Measurements from ENCODE around the gene OSBPL6.
"Not testable (repeated sequence)": the region's sequence is repeated elsewhere in the genome, so short reads cannot be mapped to it uniquely, and the experiment has no call there.

Gene OSBPL6

DNA sequence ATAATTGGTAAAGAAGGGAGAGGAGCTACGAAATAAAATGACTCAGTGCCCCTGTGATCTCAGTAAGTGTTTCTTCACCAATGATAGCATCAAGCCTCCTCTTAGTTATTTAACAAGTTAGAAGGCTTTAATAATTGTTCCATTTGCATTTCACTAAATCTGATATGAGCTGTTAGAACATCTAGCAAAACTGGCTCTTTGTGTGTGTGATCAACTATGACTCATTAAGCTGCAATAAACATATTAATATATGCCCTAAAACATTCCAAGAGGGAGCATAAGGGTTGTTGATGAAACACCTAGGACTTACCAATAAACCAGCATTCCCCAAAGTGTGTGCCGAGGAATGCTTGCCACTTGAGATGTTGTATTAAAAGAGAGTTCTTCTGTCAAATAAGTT, 115.2 kb downstream of the OSBPL6 start:
- no peak for DNase-seq

DNA sequence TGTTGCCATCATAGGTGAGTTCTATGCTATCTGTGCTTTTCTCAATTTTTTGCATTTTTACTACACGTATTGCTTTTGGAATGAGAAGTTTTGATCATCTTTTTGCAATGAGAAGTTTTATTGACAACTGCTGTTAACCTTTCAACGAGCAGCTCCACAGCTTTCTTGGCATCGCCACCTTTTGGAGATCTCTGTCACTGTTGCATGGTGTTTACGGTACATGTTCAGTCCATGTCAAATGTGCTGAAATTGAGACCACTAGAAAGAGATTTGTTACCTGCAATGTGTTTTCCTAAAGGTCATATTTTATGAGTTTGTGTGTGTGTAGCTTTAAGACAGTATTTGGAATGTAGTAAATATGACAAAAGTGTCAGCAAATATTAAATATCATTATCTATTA, 120.8 kb downstream of the OSBPL6 start:
- DNase-seq, result no peak

DNA sequence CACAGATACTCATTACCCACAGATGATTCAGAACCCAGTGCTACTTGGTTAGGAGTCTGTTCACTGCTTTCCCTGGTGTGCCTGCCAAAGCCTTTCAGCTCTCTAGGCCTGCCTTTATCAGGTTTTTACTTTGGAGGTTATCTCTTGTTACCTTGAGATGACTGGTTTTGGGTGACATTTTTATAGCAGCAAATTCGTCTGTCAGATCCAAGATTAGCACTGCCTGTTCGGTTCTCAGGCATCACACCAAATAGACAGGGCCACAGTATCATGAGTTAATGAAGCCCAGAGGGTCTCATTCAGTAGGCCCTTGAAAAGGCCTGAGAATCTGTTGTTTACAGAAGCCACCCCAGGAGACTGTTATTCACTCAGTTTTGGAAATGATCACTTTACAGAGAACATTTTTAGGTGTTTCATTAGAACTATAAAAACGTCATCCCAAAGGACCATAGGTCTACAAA, 121.2 kb downstream of the OSBPL6 start:
- DNase-seq, result no peak

DNA sequence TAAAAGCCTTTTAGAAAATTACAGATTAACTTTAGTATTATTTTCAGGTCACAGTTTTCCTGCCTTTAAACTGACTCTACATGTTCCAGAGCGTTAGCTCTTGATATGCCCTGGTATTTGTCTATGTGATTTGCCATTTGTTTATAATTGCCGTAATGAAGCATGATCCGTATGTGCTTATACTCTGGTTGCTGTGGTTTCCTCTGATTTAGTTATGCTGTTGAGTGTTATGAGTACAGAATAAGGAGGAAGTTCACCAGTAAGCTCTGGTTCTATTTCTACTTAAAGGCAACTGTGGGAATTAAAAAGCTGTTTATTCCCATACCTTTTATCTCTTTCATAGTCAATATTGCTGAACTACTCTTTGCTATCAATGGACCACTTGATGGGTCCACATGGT, 123.5 kb downstream of the OSBPL6 start:
- no peak for DNase-seq

DNA sequence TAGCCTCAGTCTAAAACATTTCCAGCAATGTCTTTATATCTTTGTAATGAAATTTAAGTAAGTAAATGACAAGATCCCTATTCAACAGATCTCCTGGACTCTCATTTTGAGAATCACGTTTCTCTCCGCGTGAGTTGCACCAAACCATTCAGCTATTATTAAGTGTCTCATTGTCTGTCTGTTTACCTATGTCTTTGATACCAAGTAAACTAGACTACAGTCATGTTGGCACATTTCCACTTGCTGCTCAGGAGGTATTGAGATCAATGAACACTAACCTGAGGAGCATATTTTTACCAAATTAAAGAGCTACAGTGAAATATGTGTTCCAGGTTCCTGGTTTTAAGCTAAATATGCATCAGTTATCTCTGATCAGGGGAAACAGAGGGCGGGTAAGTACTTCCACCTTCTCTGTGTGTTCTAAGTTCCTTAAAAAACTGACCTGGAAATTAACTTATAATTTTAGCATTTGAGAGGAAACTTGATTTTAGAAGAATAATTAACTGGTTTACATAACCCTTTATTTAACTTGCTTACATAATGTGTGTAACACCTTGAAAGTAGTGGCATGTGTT, 125.8 kb downstream of the OSBPL6 start:
- DNase-seq, result no peak

DNA sequence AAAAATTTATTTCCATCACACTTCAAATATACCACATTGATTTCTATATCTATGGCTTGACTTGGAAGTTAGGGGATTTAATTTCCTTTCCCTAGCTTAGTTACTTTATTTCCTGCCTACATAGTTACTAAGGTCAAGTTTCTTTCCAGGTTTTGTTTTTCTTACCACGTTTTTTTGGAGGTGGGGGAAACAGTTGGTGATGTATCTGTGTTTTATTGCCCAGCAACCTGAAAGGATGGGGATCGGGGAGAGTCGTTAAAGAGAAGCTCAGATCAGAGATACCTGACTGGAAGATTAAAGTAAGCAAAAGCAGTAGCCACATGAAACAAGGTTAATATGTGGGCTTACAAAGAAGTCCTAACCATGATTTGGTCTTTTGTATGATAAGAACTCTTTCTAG, 127.8 kb downstream of the OSBPL6 start:
- no peak for DNase-seq

DNA sequence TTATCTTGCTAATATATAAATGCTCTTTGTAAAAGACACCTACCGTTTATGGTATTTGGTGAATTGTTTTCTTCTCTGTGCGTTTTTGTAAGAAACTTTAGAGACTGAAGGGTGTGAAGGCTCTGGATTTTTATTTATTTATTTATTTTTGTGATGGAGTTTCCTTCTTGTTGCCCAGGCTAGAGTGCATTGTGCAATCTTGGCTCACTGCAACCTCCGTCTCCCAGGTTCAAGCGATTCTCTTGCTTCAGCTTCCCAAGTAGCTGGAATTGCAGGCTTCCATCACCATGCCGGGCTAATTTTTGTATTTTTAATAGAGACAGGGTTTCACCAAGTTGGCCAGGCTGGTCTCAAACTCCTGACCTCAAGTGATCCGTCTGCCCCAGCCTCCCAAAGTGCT, 129.0 kb downstream of the OSBPL6 start:
- DNase-seq, result not testable (repeated sequence)

DNA sequence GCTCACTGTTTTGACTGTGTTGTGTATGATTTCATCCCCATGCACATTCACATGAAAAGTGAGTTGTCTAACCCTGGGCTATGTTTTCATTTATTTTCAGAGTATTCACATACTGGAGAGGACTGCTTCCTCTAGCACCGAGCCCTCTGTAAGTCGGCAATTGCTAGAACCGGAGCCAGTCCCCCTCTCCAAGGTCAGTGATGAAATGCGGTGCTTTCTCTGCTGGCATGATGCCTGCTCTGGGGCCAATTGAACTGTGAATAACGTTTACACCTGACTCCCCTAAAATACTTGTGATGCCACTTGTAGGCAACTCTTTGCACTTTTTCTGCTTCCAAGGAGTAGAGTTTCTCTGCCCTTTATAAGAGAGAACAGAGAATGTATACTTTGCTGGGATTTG, 129.8 kb downstream of the OSBPL6 start:
- DNase-seq, result no peak

DNA sequence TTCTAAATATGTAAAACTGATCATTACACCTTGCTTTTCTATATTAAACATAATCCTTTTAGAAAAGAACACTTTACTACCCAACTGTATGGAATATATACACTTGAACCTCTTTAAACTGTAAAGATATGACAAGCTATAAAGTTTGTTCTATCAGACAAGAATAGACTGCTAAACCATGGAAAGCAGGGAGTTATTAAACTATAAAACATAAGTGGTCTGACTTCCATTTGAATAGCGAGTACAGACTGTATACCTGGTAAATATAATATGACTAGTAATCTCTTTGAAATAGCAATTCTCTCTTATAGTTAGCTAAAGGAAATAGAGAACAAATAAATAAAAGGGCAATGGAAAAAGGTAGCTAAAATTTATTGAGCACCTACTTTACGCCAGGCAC, 131.0 kb downstream of the OSBPL6 start:
- DNase-seq, result no peak

DNA sequence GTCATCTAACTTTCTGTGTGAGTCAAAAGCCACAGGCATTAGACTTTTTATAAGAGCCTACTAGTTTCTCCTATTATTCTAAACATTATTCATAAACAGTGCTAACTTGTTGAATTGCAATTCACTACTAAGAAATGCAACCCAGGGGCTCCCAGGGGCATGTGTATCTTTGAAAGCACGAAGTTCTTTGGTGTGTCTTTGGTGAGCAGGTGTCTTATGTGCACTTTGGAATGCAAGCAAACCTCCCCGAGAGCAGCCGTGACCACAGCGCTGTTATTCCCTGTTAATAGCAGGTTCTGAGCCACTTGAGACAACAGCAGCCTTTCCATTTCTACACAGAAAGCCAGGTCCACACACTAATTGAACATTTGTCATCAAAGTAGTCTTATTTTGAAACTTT, 133.2 kb downstream of the OSBPL6 start:
- no peak for DNase-seq

DNA sequence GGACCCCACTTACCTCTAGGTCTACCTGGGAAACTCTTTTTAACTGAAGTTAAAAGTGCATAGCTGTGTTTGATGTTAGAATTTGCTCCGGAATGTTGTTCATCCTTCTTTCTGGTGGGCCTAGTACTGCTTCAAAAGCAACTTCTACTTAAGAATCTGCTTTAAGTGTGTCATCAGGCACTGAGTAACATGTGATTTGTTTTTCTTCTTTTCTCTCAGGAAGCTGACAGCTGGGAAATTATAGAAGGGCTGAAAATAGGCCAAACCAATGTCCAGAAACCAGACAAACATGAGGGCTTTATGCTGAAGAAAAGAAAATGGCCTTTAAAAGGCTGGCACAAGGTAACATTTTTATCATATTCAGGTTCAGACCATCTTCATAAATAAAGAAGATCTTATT, 133.7 kb downstream of the OSBPL6 start:
- DNase-seq, result no peak

DNA sequence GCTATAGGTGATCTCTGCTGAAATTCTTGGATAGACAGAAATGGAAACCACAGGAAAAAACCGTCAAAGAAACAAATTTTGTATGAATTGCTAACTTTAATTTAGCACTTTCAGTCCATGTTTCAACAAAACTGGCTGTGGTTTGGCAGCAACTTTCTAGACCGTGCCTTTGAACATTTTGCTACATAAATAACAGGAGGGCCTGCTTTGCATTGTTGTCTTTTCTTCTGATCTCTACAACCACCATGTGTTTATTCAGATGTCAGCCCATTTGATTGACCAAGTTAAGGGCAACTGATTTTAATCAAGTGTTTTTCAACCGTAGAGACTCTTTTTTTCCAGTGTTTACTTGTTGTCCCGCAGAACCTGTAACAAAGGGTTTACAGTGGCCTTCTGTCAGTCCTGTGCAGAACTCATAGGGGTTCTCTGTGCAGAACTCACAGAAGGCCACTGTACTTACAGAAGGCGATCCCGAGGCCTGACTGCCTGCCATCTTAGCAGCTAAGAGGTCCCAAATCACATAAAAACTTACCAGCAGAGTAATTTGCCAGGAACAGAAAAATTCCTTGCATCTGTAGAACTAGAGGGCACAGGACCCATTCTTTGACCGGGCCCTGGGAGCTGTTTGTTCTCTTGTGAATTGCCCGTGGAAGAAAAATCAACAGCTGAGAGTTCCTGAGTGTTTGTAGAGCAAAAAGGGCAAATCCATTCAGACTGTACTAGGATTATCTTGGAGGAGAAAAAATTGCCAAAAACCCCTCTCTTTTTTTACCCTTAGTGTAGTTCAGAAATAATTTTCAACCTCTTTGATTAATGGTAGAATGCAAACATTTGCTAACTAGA, 136.1 kb downstream of the OSBPL6 start:
- no peak for DNase-seq

DNA sequence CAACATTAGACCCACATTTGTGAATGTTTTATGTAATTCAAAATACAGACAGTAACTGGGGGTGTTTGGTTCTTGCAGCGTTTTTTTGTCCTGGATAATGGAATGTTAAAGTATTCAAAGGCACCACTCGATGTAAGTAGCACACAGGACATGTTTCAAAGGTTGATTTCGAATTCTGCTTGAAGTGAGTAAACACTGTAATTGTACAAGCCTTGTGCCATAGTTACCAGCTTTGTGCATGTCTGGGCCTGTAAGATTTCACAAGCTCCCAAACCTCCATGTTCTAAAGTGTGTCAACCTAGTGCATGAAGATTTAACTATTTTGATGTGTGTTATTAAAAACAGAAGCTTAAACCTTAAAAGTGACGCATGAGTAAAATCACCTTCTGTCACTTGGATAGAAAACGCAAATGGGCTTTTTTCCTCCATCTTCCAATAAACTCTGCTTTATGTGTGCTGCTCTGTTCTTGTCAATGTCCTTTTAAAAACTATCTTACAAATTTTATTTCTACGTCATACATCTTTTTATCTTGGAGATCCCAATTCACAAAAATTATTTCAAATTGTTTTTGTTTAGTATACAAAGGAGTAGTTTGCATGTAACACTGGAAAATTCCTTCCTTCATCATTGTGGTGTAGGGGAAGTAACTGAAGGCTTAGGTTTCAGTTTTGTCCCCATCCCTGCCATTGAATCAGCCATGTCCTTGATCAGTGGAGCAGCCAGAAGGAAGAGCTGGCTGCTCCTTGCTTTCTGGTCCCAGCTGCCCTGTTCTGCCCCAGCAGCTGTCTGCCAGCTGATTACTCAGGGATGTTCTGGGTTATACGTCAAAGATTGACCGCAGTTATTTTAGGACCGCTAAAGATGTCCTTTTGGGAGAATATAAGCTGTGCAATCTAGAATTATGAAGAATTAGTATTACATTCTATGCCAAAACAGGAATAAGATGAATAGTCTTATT, 137.4 kb downstream of the OSBPL6 start:
- no peak for DNase-seq

DNA sequence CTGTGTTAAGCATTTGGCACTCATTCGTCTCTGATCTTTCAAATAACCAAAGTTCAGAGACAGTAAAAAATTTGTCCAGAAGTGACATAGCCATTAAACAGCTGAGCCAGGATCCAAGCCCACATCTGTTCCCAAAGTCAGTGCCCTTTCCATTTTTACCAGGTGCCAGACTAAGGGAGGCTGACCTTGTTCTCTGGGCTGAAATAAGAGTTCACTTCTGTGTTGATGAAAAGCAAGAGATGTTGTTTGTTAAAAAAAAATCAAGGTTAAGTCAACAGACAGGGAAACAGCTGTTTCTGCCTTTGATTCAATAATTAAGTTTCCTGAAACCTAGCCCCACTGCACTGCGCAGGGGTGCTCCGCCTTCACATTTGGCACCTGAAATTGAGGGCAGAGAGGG, 139.5 kb downstream of the OSBPL6 start:
- no peak for DNase-seq

DNA sequence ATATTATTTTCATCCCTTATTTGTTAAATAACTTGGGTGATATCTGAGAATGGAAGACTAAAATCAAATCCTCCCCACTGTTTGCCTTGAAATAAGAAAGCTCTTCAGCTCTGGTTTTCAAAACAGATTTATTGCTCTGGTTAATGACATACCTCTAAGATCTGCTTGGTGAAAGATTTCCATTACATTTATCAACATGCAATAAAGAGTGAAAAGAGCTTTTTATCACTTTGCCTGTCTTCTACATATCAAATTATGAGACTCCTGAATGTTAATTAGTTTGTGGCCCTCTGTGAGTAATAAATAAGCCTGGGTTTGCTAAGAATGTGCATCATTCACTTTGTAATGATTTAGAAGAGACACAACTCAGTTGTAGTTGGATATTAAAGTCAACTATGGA, 140.9 kb downstream of the OSBPL6 start:
- no peak for DNase-seq

DNA sequence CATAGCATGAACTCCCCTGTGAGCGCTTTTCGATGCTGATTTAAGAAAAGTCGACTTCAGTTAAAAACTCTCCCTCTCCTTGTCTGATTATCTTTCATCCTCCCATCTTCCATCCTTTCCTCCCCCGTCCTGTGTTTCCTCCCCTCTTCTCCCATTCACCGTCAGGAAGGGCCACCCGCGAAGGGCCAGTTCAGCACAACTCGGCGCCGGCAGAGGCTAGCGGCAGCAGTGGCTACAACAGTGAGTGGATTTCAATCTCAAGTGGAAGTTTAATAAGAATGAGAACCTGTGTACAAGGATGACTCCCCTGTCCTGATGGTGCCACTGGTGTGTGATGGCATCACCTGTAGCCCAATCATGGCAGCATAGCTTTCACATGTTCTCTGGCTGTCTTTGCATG, 149.8 kb downstream of the OSBPL6 start:
- no peak for DNase-seq

DNA sequence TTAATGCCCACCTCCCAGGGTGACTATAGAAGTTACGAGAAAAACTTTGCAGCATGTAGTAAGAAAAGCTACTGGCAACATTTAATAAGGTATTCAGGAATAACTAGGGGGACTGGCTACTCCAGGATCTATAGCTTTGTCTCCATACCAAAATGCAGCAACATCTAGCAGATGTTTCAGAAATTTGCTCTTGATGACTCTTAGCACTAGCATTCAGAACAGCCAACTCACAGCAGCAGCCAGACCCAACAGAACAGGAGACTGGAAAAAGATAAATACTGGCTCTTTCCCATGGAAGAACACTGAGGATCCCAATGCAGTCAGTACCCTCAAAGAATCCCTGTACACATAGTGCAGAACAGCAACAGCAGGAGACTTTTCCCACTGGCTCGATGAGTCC, 151.6 kb downstream of the OSBPL6 start:
- no peak for DNase-seq

DNA sequence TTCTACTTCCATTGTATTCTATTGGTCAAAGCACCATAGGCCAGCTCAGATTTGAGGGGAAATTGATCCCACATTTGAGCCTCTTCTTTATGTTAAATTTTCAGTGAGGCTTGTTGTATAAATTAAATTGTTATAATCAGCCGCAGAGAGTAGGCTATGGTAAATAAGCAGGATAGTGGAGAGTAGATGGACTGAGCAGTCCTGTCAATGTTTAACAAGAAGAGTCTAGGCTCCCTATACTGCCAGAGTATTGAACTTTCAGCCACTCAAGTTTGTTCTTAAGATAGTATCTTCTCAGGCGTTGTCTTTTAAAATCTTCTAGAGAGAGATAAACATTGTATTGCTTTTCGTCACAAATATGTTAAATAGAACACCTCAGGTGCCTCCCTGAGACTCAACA, 155.7 kb downstream of the OSBPL6 start:
- no peak for DNase-seq

DNA sequence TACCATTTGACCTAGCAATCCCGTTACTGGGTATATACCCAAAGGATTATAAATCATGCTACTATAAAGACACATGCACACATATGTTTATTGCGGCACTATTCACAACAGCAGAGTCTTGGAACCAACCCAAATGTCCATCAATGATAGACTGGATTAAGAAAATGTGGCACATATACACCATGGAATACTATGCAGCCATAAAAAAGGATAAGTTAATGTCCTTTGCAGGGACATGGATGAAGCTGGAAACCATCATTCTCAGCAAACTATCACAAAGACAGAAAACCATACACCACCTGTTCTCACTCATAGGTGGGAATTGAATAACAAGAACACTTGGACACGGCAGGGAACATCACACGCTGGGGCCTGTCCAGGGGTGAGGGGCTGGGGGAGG, 163.4 kb downstream of the OSBPL6 start:
- DNase-seq, result not testable (repeated sequence)

DNA sequence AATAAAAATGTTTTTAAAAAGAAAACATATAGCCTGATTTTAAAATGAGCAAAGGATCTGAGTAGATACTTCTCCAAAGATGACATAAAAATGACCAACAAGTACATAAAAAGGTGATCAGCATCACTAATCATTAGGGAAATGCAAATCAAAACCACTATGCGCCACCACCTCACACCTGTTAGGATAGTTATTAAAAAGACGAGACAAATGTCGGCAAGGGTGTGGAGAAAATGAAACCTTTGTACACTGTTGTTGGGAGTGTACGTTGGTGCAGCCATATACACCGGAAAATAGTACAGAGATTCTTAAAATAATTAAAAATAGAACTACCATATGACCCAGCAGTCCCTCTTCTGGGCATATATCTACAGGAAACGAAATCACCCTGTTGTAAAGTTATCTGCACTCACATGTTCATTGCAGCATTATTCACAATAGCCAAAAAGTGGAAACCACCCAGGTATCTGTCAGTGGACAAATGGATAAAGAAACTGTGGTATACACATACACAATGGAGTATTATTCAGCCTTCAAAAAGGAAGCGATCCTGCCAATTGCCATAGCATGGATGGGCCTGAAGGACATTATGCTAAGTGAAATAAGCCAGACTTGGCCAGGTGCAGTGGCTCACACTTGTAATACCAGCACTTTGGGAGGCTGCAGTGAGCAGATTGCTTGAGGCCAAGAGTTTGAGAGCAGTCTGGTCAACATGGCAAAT, 165.0 kb downstream of the OSBPL6 start:
- DNase-seq, result no peak

DNA sequence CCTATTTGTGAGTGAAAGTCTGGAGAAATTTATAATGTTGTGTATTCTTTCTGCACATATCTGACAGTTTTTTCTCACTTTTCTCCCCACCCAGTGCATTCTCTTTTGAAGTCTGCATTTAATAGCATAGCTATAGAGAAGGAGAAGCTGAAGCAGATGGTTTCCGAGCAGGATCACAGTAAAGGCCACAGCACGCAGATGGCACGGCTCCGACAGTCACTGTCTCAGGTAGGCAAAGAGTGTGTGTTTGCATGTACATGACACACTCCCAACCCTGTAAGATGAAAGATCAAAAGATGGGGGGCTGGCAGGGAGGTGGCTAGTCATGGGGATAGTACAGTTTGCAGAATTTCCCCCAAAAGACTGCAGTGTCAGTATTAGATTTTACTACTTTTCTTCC, 167.3 kb downstream of the OSBPL6 start:
- DNase-seq, result no peak

DNA sequence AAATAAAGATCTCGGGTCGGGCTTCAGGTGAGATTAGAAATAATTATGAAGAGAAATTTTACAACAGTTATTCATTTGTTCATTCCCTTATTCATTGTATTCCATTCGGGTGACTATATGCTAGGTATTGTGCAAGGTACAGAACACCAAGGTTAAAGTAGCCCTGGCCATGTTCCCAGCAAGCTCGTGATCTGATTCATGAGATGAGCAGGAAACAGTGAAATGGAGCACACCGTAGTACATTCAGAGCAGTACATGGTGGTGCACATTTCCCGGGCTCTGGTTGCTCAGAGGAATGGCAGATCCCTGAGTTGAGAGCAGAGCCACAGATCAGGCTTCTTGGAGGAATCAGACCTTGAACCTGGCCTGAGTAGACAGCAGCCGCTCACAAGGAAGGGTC, 168.9 kb downstream of the OSBPL6 start:
- no peak for DNase-seq

DNA sequence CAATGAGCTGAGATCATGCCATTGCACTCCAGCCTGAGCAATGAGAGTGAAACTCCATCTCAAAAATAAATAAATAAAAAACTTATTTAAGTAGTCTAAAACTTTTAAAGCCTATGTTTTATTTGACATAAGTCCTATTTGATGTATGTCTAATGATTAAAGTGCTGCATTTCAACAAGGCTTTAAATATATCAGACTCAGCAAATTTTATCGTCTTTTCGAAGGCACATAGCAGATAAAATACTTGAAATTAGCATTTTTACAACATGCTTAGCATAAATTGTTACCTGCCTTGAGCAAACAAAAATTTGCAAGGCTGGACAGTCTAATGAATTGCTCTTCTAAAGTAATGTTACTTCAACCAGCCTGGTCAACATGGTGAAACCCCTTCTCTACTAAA, 170.8 kb downstream of the OSBPL6 start:
- DNase-seq, result no peak

All from activated effector memory CD4-positive, alpha-beta T cell treated with anti-CD3 and anti-CD28 coated beads, Interleukin-2, amount 50 U/mL, for 16 hours (primary cell).